GM12891 (cell line): ENCODE measurements around the gene ZSWIM7.

Source experiments
- DNase-seq: peaks from one replicate; pipeline ENCODE4 v3.0.0; 2011; ENCODE audit warnings: low spot score; ENCODE audit not compliant: insufficient read length
- FAIRE-seq: peaks from 2 replicates; lab custom pipeline; 2011; peaks lifted over from hg19 to GRCh38; lab: Jason Lieb, UNC
- PAX5 ChIP-seq: IDR thresholded peaks from 2 replicates; pipeline ENCODE4 v1.6.1; 2011; ENCODE audit warnings: low read length, moderate library complexity, mild to moderate bottlenecking; ENCODE audit not compliant: insufficient read depth, severe bottlenecking
- POLR2A ChIP-seq: IDR thresholded peaks from 2 replicates; pipeline ENCODE4 v1.6.1; 2011; ENCODE audit warnings: low read depth, low read length, control low read depth
- POLR2AphosphoS5 ChIP-seq: IDR thresholded peaks from 2 replicates; pipeline ENCODE4 v1.6.1; 2011; ENCODE audit warnings: low read depth, low read length, control low read depth
- POU2F2 ChIP-seq: IDR thresholded peaks from 2 replicates; pipeline ENCODE4 v1.6.1; 2011; ENCODE audit warnings: low read depth, mild to moderate bottlenecking, control low read depth, low read length, moderate library complexity
- SPI1 ChIP-seq: IDR thresholded peaks from 2 replicates; pipeline ENCODE4 v1.6.1; 2011; ENCODE audit warnings: low read depth, low read length, control low read depth
- TAF1 ChIP-seq: IDR thresholded peaks from 2 replicates; pipeline ENCODE4 v1.6.1; 2011; ENCODE audit warnings: low read depth, low read length, control low read depth

Gene ZSWIM7

GRCh38 chr17:15935891-15936290 lies 63.6 kb downstream of the ZSWIM7 start:
- TF ChIP-seq POU2F2 (no peak), TAF1 (no peak), POLR2A (no peak), SPI1 (no peak)
- FAIRE-seq = no peak
- no peak for DNase-seq

DNA sequence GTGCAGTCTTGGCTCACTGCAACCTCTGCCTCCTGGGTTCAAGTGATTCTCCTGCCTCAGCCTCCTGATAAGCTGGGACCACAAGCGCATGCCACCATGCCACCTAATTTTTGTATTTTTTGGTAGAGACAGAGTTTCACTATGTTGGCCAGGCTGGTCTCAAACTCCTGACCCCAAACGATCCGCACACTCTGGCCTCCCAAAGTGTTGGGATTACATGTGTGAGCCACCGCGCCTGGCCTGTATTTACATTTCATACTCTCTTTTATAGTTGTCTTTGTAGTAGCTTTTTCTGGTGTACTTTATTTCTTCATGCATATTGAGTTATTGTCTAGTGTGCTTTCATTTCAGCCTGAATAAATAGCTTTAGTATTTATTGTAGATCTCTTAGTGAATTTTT lies 64.6 kb downstream of the ZSWIM7 start:
- no peak for TF ChIP-seq POLR2A
- no peak for TF ChIP-seq POU2F2
- TF ChIP-seq PAX5 = no peak
- TF ChIP-seq TAF1 = no peak
- no peak for TF ChIP-seq POLR2AphosphoS5
- no peak for TF ChIP-seq SPI1
- FAIRE-seq (no peak), DNase-seq (no peak)

GRCh38 chr17:15931394-15931793 lies 68.1 kb downstream of the ZSWIM7 start:
- no peak for TF ChIP-seq POLR2AphosphoS5
- TF ChIP-seq PAX5 = no peak
- no peak for TF ChIP-seq SPI1
- TF ChIP-seq POLR2A = no peak
- no peak for TF ChIP-seq POU2F2
- TF ChIP-seq TAF1 = no peak
- DNase-seq (no peak), FAIRE-seq (no peak)

DNA sequence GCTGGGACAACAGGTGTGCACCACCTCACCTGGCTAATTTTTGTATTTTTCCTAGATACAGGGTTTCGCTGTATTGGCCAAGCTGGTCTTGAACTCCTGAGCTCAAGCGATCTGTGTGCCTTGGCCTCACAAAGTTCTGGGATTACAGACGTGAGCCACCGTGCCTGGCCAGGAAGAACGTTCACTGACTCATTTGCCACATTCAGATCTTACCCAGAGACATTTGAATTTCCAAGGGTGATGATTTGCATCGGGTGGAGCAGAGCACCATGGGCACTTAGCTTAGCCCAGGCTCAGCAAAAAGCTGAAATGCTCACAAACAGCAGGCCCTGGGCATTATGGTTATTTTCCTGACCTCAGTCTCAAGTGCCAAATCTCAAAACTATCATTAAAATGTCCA lies 69.1 kb downstream of the ZSWIM7 start:
- FAIRE-seq (no peak), DNase-seq (no peak)
- no peak for TF ChIP-seq TAF1
- no peak for TF ChIP-seq POLR2AphosphoS5
- no peak for TF ChIP-seq PAX5
- no peak for TF ChIP-seq POLR2A
- TF ChIP-seq POU2F2 = no peak

DNA sequence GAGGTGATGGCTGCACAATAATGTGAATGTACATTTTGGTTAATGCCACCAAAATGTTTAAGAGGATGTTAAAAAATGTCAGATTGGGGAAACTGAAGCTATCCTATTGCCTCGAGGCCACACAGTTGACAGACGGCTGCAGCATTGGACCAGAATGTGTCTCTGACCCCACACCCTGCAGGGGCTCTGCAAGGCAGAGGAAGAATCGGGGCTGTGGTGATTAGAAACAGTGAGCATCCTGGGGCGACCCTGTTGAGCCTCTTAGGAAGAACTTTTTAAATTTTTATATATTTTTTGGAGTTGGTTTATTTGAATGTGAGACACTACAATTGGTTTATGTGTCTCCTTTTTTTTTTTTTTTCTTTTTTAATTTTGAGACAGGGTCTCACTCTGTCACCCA lies 69.6 kb downstream of the ZSWIM7 start:
- no peak for FAIRE-seq
- TF ChIP-seq TAF1 = no peak
- no peak for TF ChIP-seq POLR2A
- TF ChIP-seq POU2F2 = no peak
- TF ChIP-seq POLR2AphosphoS5 = no peak
- TF ChIP-seq SPI1 = no peak
- TF ChIP-seq PAX5 = no peak

GRCh38 chr17:15928286-15928785 lies 71.2 kb downstream of the ZSWIM7 start:
- TF ChIP-seq TAF1 (no peak), SPI1 (no peak), POLR2AphosphoS5 (no peak), POU2F2 (no peak)
- DNase-seq = no peak

More for the DNA sequence above, 69.6 kb downstream of the ZSWIM7 start:
- no peak for DNase-seq

More at GRCh38 chr17:15928286-15928785, 71.2 kb downstream of the ZSWIM7 start:
- no peak for FAIRE-seq
